HG03442 (cell line): ENCODE results near the gene RNF224.

Experiments
- ATAC-seq: cut with Tn5 transposase; IDR thresholded peaks from one replicate; pipeline ENCODE4 v1.9.1; 2021; ENCODE audit warnings: mild to moderate bottlenecking, moderate library complexity; ENCODE audit not compliant: unreplicated experiment

Gene RNF224

GRCh38 chr9:137269231-137269772, 42.0 kb downstream of the RNF224 start:
- no peak for ATAC-seq

- ATAC-seq: no peak
Measured at GRCh38 chr9:137270929-137271695, 43.8 kb downstream of the RNF224 start.

GRCh38 chr9:137271696-137272076, 44.4 kb downstream of the RNF224 start:
- no peak for ATAC-seq

- ATAC-seq: no peak
Measured at GRCh38 chr9:137272241-137273094, 45.2 kb downstream of the RNF224 start.

- no peak for ATAC-seq
Measured at GRCh38 chr9:137273095-137273490, 45.8 kb downstream of the RNF224 start.

- ATAC-seq: no peak
Measured at GRCh38 chr9:137273611-137274320, 46.5 kb downstream of the RNF224 start.

GRCh38 chr9:137275203-137275587, 47.9 kb downstream of the RNF224 start:
- no peak for ATAC-seq

- ATAC-seq: no peak
Measured at GRCh38 chr9:137275588-137276472, 48.5 kb downstream of the RNF224 start.

GRCh38 chr9:137276473-137277328, 49.4 kb downstream of the RNF224 start:
- no peak for ATAC-seq

GRCh38 chr9:137277329-137278041, 50.2 kb downstream of the RNF224 start, which contains the start of gene TOR4A:
TOR4A (plus strand) TSS chr9:137277726; CDS start chr9:137278690, 964 bp downstream.
- peak; percentile 74 for ATAC-seq

- ATAC-seq: no peak
Measured at GRCh38 chr9:137278061-137278701, 50.9 kb downstream of the RNF224 start.
